Activated T-helper 17 cell treated with anti-CD3 and anti-CD28 coated beads, Interleukin-2, amount 50 U/mL, for 72 hours (primary cell): Measurements from ENCODE around the gene TTC24. TPM values are rescaled to one million over a fixed set of nuclear protein-coding genes. Genes with fewer than 3 reads are reported as not detected.

Experiments
- ATAC-seq: fragments of 150-1000 bp; cut with Tn5 transposase; replicated peaks from 2 replicates; pipeline ENCODE4 v1.10.0; 2021; ENCODE audit warnings: mild to moderate bottlenecking, moderate library complexity
- H3K27ac Mint-ChIP-seq: one replicate; pipeline ENCODE4 v1.8.0; 2022; ENCODE audit warnings: mixed read lengths
- H3K27me3 Mint-ChIP-seq: one replicate; pipeline ENCODE4 v1.8.0; 2022; ENCODE audit warnings: mixed read lengths
- H3K36me3 Mint-ChIP-seq: one replicate; pipeline ENCODE4 v1.8.0; 2022; ENCODE audit warnings: low read depth, mild to moderate bottlenecking, mixed read lengths
- H3K4me1 Mint-ChIP-seq: one replicate; pipeline ENCODE4 v1.8.0; 2022; ENCODE audit warnings: mixed read lengths
- H3K4me3 Mint-ChIP-seq: one replicate; pipeline ENCODE4 v1.8.0; 2022; ENCODE audit warnings: mild to moderate bottlenecking, mixed read lengths
- H3K9me3 Mint-ChIP-seq: one replicate; pipeline ENCODE4 v1.8.0; 2022; ENCODE audit warnings: mixed read lengths
- total RNA-seq, 2 donors: library from RNA; stranded (reverse); gene quantifications; one replicate each; pipeline ENCODE4 v1.2.3, GENCODE V29; 2022

Gene TTC24
- total RNA-seq: under 1 TPM in 1 of 2 donors, not detected in 1; 0.79 TPM

DNA sequence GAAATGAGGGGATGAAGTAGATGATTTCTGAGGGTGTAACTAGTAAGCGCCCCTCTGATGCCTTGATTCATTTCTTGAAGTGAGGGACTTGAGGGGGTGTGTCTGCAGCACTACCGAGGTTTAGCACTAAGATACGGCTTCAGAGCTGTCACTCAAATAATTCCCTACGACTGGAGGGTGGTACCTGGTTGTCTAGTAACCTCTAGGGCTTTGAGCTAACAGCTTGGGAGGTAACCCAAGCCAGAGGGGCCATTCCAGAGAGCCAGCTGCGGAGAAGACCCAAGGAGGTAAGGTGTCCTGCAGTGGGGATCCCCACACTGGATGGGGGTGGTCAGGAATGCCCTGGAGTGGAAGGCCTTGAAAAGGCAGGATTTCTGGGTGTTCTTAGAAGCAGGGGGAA lies at the start of gene TTC24:
TSS of gene TTC24 (plus strand) at position 252 of the 400 bp plus-strand sequence. CDS start 1,642 bp downstream, outside the sequence.
- Mint-ChIP-seq H3K4me3 (no peak within 1 kb of the TSS), H3K27me3 (peaks cover 6% of the 10 kb centered on the region), H3K27ac (no peak within 1 kb of the TSS), H3K9me3 (no peaks in the 10 kb centered on the region), H3K4me1 (no peaks in the 10 kb centered on the region), H3K36me3 (no peaks in the 10 kb centered on the region)
- no peak for ATAC-seq

- H3K36me3 Mint-ChIP-seq: no peaks in the 10 kb centered on the region
Observed at GRCh38 chr1:156530006-156530405, 49.5 kb upstream of the TTC24 start.

DNA sequence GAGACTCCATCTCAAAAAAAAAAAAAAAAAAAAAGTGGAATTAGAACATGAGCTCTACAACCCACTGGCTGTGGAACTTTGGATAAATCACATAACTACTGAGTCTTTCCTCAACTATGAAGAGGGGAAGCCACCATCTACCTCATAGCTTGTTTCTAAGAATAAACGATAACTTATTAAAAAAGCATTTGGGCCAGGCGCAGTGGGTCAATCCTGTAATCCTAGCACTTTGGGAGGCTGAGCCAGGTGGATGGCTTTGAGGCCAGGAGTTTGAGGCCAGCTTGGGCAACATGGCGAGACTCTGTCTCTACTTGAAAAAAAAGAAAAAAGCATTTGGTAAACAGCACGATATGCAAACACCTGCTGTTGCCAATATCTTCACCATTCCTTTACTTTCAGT lies 47.1 kb upstream of the TTC24 start:
- no peak for ATAC-seq
- Mint-ChIP-seq H3K4me1 (no peaks in the 10 kb centered on the region), H3K9me3 (no peaks in the 10 kb centered on the region), H3K27me3 (no peaks in the 10 kb centered on the region), H3K27ac (no peak overlapping the region), H3K4me3 (no peak overlapping the region), H3K36me3 (no peaks in the 10 kb centered on the region)

More at GRCh38 chr1:156530006-156530405, 49.5 kb upstream of the TTC24 start:
- no peak overlapping the region for H3K27ac Mint-ChIP-seq
- H3K9me3 Mint-ChIP-seq: no peaks in the 10 kb centered on the region
- H3K4me3 Mint-ChIP-seq: no peak overlapping the region
- H3K4me1 Mint-ChIP-seq: peaks cover 8% of the 10 kb centered on the region
- no peak for ATAC-seq
- H3K27me3 Mint-ChIP-seq: no peaks in the 10 kb centered on the region

- H3K4me3 Mint-ChIP-seq: no peak overlapping the region
- no peaks in the 10 kb centered on the region for H3K4me1 Mint-ChIP-seq
- H3K9me3 Mint-ChIP-seq: no peaks in the 10 kb centered on the region
- ATAC-seq: no peak
- H3K27me3 Mint-ChIP-seq: no peaks in the 10 kb centered on the region
- H3K36me3 Mint-ChIP-seq: no peaks in the 10 kb centered on the region
- H3K27ac Mint-ChIP-seq: no peak overlapping the region
Observed at GRCh38 chr1:156533568-156534220, 45.8 kb upstream of the TTC24 start.

DNA sequence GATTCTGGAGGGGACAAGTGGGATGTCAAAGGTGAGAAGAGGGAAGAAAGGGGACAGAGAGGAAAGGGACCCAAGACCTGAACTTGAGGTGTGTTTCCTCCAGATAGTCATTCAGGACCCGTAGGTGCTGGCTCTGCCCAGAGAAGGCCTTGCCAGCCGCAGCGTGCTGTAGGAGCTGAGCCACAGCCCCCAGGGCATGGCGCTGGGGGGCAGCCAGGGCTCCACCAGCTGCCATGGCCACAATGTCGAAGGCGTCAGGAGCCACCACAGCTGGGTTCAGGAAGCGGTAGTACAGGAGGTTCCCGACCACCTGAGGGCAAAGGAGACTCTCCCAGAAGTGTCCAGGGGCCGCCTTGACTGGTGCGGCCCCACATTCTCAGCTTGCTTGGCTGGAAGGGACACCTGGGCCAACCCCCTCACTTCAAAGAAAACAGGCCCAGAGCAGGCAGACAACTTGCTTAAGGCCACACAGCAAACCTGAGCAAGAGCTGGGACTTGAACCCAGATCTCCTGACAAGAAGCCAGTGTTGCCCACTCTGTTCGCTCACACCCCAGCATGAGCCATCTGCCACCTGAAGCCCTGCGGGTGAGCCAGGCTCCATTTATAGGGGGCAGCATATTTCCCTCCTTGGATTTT lies 45.0 kb upstream of the TTC24 start:
- Mint-ChIP-seq H3K4me1 (no peaks in the 10 kb centered on the region), H3K9me3 (no peaks in the 10 kb centered on the region), H3K27ac (no peak overlapping the region), H3K36me3 (no peaks in the 10 kb centered on the region), H3K27me3 (no peaks in the 10 kb centered on the region), H3K4me3 (no peak overlapping the region)
- no peak for ATAC-seq

GRCh38 chr1:156537027-156537426 lies 42.5 kb upstream of the TTC24 start:
- H3K4me3 Mint-ChIP-seq: no peak overlapping the region

DNA sequence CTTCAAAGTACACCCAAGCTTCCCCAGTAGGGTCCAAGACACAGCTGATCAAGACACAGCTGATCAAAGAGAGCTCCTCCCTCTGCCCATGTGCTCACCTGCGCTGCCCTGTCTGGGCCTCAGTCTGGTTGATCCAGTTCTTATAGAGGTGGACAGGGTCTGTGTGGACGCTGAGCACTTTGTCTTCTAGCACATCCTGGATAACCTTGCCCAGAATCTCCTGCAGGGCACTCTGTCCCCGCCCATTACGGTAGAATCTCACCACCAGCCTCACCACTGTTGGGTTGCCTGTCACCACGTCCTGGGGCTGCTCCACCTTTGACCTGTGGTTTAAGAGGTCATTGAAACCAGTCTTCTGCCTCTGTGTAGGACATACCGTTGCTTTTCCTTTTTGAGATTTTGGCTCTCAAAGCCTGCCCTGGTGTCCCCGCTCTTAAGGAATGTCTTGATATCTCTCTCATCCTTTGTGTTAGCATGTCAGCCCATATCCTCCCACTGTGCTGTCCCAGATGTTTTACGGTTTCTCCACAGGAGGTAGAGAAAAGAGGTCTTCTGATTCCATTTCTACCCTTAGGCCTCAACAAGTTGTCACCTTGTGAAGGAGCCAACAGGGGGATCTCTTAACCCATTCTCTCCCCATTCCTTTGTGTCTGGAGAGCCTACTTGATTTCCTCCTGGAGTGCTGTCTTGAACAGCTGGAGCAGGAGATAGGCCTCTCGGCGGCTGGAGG lies 40.6 kb upstream of the TTC24 start:
- H3K27ac Mint-ChIP-seq: no peak overlapping the region
- no peak for ATAC-seq
- H3K4me1 Mint-ChIP-seq: no peaks in the 10 kb centered on the region
- no peaks in the 10 kb centered on the region for H3K27me3 Mint-ChIP-seq
- H3K4me3 Mint-ChIP-seq: no peak overlapping the region
- no peaks in the 10 kb centered on the region for H3K9me3 Mint-ChIP-seq
- H3K36me3 Mint-ChIP-seq: no peaks in the 10 kb centered on the region

More at GRCh38 chr1:156537027-156537426, 42.5 kb upstream of the TTC24 start:
- H3K27me3 Mint-ChIP-seq: no peaks in the 10 kb centered on the region
- no peak for ATAC-seq
- H3K36me3 Mint-ChIP-seq: no peaks in the 10 kb centered on the region
- no peaks in the 10 kb centered on the region for H3K4me1 Mint-ChIP-seq
- no peak overlapping the region for H3K27ac Mint-ChIP-seq
- H3K9me3 Mint-ChIP-seq: no peaks in the 10 kb centered on the region

DNA sequence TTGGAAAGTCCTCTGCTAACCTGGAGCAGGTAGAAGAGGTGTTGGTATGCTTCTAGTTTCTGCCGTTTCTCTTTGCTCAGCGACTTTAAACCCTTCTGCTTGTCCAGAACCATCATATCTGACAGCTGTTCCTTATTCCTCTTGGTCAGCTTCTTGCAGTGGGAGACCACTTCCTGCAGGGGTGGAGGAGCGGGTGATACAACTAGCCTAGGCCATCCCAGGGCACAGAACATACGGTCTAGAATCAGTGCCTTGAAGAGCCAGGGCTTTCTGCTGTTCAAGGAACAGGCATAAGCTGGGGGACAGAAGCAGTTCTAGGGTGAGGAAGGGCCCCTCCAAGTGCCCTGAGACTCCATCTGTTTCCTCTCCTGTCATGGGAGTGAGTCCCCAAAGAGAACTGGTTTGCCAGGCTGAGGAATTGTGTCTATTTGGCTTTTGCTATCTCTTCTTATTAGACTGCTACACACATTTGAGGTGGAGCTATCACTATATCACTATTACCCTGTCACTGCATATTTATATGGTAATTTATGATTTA lies 39.6 kb upstream of the TTC24 start:
- Mint-ChIP-seq H3K9me3 (no peaks in the 10 kb centered on the region), H3K27ac (no peak overlapping the region)
- no peak for ATAC-seq

DNA sequence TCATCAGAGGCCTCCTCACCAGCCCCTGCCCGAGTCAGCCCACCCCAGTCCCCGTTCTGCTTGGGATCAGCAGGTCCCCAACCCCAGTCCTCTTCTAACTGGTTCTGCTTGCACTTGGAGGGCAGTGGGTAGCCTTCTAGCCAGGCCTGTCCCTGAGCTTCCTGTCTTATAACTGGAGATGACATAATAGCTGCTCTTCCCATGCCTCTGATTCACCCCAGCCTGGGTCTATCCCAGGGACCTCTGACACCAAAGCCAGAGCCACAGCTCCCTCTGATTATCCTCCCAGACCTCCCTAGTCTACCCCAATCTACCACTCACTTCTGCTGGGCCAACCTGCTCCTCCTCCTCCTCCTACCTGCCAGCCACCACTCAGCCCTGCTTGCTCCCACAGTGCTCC lies 38.6 kb upstream of the TTC24 start:
- Mint-ChIP-seq H3K27me3 (no peaks in the 10 kb centered on the region), H3K36me3 (no peaks in the 10 kb centered on the region), H3K9me3 (no peaks in the 10 kb centered on the region), H3K4me1 (no peaks in the 10 kb centered on the region), H3K4me3 (no peak overlapping the region), H3K27ac (no peak overlapping the region)
- ATAC-seq: no peak

More for the DNA sequence above, 39.6 kb upstream of the TTC24 start:
- no peaks in the 10 kb centered on the region for H3K36me3 Mint-ChIP-seq
- H3K4me3 Mint-ChIP-seq: no peak overlapping the region
- H3K4me1 Mint-ChIP-seq: no peaks in the 10 kb centered on the region
- no peaks in the 10 kb centered on the region for H3K27me3 Mint-ChIP-seq

DNA sequence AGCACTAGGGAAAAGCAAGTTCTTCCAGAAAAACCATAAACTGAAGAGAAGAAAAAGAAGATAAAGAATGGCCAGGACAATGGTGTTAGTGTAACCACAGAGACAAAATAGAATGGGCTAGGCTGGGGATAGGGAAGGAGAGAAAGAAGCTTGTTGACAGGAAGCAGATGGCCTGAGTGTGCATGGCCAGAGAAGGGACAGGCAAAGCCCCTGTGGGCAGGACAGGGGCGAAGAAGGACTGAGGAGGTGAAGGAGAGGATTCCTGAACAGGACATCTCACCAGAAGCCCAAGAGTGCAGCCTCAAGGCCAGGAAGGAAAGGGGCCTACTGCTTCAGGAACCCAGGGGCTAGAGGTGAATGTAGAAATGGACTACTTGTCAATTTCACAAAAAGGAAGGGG lies 36.5 kb upstream of the TTC24 start:
- Mint-ChIP-seq H3K9me3 (no peaks in the 10 kb centered on the region), H3K36me3 (no peaks in the 10 kb centered on the region), H3K27me3 (no peaks in the 10 kb centered on the region), H3K4me3 (no peak overlapping the region), H3K27ac (no peak overlapping the region), H3K4me1 (no peaks in the 10 kb centered on the region)
- ATAC-seq: no peak

DNA sequence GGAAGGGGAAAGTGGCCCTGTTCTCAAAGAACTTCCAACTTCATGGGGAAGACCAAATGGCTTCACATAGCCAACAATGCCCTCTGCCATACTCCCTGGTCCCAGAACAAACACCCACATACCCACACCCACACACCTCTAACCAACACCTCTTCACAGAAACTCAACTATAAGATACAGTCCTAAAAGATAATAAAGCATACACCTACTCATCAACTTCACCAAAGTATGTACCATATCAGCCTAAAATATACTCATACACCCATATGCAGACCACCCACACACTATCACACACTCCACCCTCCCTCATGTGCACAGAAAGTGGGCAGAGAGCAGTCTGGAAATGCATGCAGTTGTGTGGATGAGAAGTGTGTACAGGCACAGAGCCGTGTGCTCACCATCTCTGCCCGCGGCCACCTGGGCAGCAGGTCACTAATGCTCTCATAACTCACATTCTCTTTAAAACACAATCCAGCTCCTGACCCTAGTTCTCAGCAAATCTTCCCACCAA lies 34.9 kb upstream of the TTC24 start:
- no peaks in the 10 kb centered on the region for H3K9me3 Mint-ChIP-seq

DNA sequence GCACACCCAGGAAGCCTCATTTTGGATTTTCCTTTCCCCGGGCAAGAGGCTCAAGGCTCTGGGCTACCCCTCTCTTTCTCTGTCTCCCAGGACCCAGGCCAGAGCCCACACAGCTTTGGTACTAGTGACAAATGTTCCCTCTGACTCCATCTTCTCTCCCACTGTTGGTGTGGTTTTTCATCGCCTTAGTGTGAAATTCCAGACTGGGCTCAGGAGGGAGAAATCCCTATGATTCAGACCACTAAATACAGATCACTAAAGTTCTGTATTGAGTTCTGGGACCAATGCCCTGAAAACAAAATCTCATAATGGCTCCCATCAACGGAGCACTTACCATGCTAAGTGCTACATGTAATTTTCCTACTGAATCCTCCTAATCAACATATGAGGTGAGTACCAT lies 33.3 kb upstream of the TTC24 start:
- no peaks in the 10 kb centered on the region for H3K9me3 Mint-ChIP-seq
- no peak overlapping the region for H3K4me3 Mint-ChIP-seq
- H3K27me3 Mint-ChIP-seq: no peaks in the 10 kb centered on the region
- H3K36me3 Mint-ChIP-seq: no peaks in the 10 kb centered on the region
- H3K27ac Mint-ChIP-seq: peak overlapping the region; percentile 29
- no peaks in the 10 kb centered on the region for H3K4me1 Mint-ChIP-seq
- ATAC-seq: no peak

More for the DNA sequence above, 34.9 kb upstream of the TTC24 start:
- no peaks in the 10 kb centered on the region for H3K4me1 Mint-ChIP-seq
- ATAC-seq: no peak
- no peaks in the 10 kb centered on the region for H3K36me3 Mint-ChIP-seq
- peak overlapping the region; percentile 37 for H3K27ac Mint-ChIP-seq
- no peaks in the 10 kb centered on the region for H3K27me3 Mint-ChIP-seq
- H3K4me3 Mint-ChIP-seq: no peak overlapping the region

DNA sequence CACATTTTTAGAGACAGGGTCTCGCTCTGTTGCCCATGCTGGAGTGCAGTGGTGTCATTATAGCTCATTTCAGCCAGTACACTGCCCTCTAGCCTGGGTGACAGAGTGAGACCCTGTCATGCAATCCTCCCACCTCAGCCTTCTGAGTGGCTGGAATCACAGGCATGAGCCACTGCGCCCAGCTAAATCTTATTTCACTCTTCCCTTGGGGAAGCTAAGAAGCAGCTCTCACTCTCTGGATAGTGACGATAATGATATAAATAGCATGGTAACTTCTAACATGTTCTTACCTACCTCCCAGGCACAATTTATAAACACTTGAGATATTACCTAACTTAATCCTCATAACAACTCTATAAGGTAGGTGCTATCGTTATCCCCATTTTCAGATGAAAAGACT lies 32.1 kb upstream of the TTC24 start:
- Mint-ChIP-seq H3K4me3 (no peak overlapping the region), H3K9me3 (no peaks in the 10 kb centered on the region), H3K4me1 (peaks cover 4% of the 10 kb centered on the region), H3K36me3 (no peaks in the 10 kb centered on the region), H3K27ac (no peak overlapping the region), H3K27me3 (no peaks in the 10 kb centered on the region)
- no peak for ATAC-seq

DNA sequence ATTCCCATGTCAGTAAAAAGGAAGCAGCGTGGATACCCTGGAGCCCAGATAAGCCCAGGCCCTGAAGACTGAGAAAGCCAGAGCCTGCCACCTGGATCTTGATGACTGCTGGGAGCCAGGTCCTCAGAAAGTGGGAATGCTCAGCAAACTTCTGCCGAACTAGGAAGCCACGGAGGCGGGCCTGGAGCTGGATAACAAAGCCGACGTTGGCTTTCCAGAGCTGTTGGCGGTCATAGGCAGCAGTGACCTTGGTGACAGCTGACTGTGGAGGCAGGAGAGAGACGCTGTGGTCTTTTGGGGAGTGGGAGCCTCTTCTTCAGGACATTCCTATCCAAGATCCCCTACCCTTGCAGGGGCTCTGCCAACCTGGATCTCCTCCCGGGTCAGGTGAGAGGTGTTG lies 31.5 kb upstream of the TTC24 start:
- ATAC-seq: no peak
- Mint-ChIP-seq H3K4me3 (no peak overlapping the region), H3K27ac (no peak overlapping the region), H3K4me1 (peaks cover 6% of the 10 kb centered on the region), H3K36me3 (no peaks in the 10 kb centered on the region), H3K27me3 (no peaks in the 10 kb centered on the region), H3K9me3 (no peaks in the 10 kb centered on the region)
